Measurements from ENCODE around the gene LSMEM2. TPM values are rescaled to one million over a fixed set of nuclear protein-coding genes. Genes with fewer than 3 reads are reported as not detected.

LSMEM2 gene
- total RNA-seq, 2 experiments from 2014 or later, result not detected

- DNase-seq (no peak), ATAC-seq (no peak)
- no peaks in the 10 kb centered on the region for H3K9me3 Mint-ChIP-seq
- CTCF ChIA-PET, result interaction anchor here (1.4 to 11.8 kb wide), 4 partner anchors 16 to 71 kb away, joined by 6 to 97 read pairs (median 7); no protein-coding TSS in a partner anchor
- TF ChIP-seq CTCF (IDR thresholded peaks at IDR 0.05), result no peak
- peaks cover 4% of the 10 kb centered on the region for H3K4me1 Mint-ChIP-seq (ENCODE audit: low read depth)
- peaks cover 8% of the 10 kb centered on the region for H3K36me3 Mint-ChIP-seq (ENCODE audit: low read depth)
- POLR2A ChIA-PET, result interaction anchor here (0.9 to 1.3 kb wide), 2 partner anchors 8 to 11 kb away, joined by 3 read pairs; no protein-coding TSS in a partner anchor
- H3K27ac Mint-ChIP-seq, result no peak overlapping the region
- peaks cover 8% of the 10 kb centered on the region for H3K27me3 Mint-ChIP-seq
- intact Hi-C loops (cut with micrococcal nuclease), result no loop called here
- no peak overlapping the region for H3K4me3 Mint-ChIP-seq
Observed at GRCh38 chr3:50262778-50263177, 16.1 kb upstream of the LSMEM2 start.

- CTCF ChIA-PET, result interaction anchor here (0.6 to 11.8 kb wide), 6 partner anchors 11 to 72 kb away, joined by 3 to 97 read pairs (median 6); no protein-coding TSS in a partner anchor
Observed at GRCh38 chr3:50263478-50264382, 15.2 kb upstream of the LSMEM2 start.

DNA sequence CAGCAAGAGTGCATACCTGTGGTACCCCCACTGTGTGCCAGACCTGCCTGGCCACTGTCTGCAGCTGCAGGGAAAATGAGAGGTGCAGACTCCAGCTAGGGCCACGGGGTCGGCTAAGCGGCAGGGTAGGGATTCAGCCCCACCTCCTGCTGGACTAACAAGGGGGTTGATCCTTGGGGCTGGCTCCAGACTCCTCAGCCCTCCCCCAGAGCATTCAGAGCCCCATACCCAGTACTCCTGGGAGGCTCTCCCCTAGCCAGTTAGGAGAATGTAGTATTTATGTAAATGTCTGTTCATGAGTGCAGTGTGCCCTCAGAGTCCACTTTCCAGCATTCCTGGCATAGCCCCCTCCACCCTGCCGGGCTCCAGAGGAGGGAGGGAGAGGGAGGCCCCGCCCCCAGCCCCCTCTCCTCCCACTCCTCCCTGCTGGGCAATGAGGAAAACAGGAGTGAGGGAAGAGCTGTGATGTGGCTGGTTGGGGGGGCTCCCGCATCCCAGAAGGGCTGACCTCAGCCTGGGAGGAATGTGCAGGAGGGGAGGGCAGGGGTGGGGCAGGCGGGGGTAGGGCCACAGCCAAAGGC lies 14.4 kb upstream of the LSMEM2 start:
- ChIA-PET POLR2A (interaction anchor here (0.6 to 1.3 kb wide), 3 partner anchors 10 to 546 kb away, joined by 3 to 4 read pairs (median 3); no protein-coding TSS in a partner anchor), CTCF (interaction anchor here (0.6 to 11.8 kb wide), 5 partner anchors 10 to 72 kb away, joined by 3 to 97 read pairs (median 6); no protein-coding TSS in a partner anchor)
- Mint-ChIP-seq H3K9me3 (no peaks in the 10 kb centered on the region), H3K36me3 (ENCODE audit: low read depth) (no peaks in the 10 kb centered on the region), H3K27me3 (peaks cover 15% of the 10 kb centered on the region), H3K27ac (no peak overlapping the region), H3K4me1 (ENCODE audit: low read depth) (peaks cover 4% of the 10 kb centered on the region), H3K4me3 (no peak overlapping the region)
- no peak for ATAC-seq
- no peak for DNase-seq
- intact Hi-C loops (cut with micrococcal nuclease), result no loop called here
- no peak for TF ChIP-seq CTCF (IDR thresholded peaks at IDR 0.05)

More at GRCh38 chr3:50263478-50264382, 15.2 kb upstream of the LSMEM2 start:
- Mint-ChIP-seq H3K4me1 (ENCODE audit: low read depth) (peaks cover 4% of the 10 kb centered on the region), H3K4me3 (no peak overlapping the region), H3K9me3 (no peaks in the 10 kb centered on the region), H3K27me3 (peaks cover 13% of the 10 kb centered on the region), H3K27ac (no peak overlapping the region), H3K36me3 (ENCODE audit: low read depth) (peaks cover 3% of the 10 kb centered on the region)
- DNase-seq (no peak), ATAC-seq (no peak)
- TF ChIP-seq CTCF (IDR thresholded peaks at IDR 0.05), result no peak
- intact Hi-C loops (cut with micrococcal nuclease), result no loop called here
- POLR2A ChIA-PET, result interaction anchor here (0.6 to 1.3 kb wide), 5 partner anchors 7 to 546 kb away, joined by 3 to 4 read pairs (median 3); no protein-coding TSS in a partner anchor

DNA sequence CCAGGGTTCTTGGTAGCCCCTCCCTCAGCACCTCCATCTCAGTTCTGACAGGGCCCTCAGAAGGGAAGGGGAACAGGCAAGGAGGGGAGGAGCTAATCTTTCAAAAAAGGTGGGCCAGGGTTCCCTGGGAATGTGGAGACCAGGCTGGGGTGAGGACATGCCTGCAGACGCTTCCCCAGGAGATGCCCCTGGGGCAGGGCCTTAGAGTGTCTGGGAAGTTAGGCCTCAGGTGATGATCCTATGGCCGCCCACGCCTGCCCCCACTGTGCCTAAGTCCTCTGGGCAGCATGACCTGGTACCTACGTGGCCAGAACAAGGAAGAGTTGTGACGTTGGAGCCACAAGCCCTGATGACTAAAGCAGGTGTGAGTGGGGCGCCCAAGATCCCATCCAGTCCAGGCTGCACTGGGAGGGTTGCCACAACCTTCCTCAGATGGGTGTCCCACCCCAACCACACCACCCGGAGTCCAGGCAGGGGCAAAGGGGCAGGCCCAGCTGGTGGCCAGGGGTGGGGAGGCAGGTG lies 13.9 kb upstream of the LSMEM2 start:
- no peak for TF ChIP-seq CTCF (IDR thresholded peaks at IDR 0.05)

More for the DNA sequence above, 13.9 kb upstream of the LSMEM2 start:
- DNase-seq (no peak), ATAC-seq (no peak)
- intact Hi-C loops (cut with micrococcal nuclease), result no loop called here
- ChIA-PET POLR2A (interaction anchor here (1.3 to 3.3 kb wide), 3 partner anchors 10 to 38 kb away, joined by 4 to 10 read pairs (median 9); no protein-coding TSS in a partner anchor), CTCF (interaction anchor here (1.9 to 11.8 kb wide), 3 partner anchors 10 to 74 kb away, joined by 6 to 97 read pairs (median 16); partner anchors contain the start of gene GNAT1)
- H3K4me1 Mint-ChIP-seq (ENCODE audit: low read depth), result no peaks in the 10 kb centered on the region
- no peaks in the 10 kb centered on the region for H3K9me3 Mint-ChIP-seq
- no peak overlapping the region for H3K4me3 Mint-ChIP-seq
- peaks cover 15% of the 10 kb centered on the region for H3K27me3 Mint-ChIP-seq
- H3K36me3 Mint-ChIP-seq (ENCODE audit: low read depth), result no peaks in the 10 kb centered on the region
- H3K27ac Mint-ChIP-seq, result no peak overlapping the region

All from activated CD8-positive, alpha-beta T cell treated with anti-CD3 and anti-CD28 coated beads for 36 hours (primary cell).